ENCODE measurements around the gene RPL18.
A peak's percentile ranks its signal among the peaks of the same experiment; 100 is the strongest.

The RPL18 gene

DNA sequence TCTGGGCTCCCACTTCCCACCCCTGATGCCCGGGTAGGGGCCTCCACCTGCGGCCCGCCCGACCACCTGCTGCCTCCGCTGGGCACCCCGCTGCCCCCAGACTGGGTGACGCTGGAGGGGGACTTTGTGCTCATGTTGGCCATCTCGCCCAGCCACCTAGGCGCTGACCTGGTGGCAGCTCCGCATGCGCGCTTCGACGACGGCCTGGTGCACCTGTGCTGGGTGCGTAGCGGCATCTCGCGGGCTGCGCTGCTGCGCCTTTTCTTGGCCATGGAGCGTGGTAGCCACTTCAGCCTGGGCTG, 10.3 kb upstream of the RPL18 start:
- no peak for DNase-seq

GRCh38 chr19:48628486-48629296, 9.7 kb upstream of the RPL18 start:
- no peak for DNase-seq

DNA sequence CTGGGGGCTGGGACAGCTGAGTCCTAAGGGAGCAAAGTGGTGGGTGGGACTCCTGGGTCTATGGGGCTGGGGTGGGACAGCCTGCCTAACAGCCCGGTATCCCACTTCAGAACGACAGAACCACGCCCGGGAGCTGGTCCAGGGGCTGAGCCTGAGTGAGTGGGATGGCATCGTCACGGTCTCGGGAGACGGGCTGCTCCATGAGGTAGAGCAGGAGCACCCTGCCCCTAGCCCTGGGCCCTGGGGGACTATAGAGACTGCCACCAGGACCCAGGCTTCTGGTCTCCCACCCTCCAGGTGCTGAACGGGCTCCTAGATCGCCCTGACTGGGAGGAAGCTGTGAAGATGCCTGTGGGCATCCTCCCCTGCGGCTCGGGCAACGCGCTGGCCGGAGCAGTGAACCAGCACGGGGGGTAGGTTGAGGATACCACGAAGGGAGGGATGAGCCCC, 8.9 kb upstream of the RPL18 start:
- no peak for DNase-seq

DNA sequence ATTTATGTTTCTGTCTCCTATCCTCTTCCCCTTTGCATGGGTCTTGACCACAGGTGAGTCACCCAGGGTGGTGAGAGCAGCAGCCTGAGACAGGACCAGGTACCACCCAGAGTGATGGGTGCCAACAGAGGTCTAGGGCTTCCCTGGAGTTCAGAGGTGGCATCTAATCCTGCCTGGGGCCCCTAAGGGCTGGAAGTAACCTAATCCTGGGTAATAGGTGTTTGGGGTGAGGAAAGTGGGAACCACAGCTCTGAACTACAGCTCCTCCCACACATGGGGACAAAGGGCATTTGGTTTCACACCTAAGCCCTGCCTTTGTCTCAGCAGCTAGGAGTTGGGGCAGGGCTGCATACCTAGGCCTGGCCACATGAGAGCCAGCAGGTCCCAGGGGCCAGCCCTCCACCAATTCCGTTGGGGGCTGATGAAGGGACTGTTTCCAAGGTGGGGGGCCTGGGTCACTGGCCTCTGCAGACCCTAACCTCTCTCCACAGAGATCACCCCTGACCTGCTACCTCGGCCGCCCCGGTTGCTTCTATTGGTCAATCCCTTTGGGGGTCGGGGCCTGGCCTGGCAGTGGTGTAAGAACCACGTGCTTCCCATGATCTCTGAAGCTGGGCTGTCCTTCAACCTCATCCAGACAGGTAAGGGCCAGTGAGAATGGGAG, 8.4 kb upstream of the RPL18 start:
- no peak for DNase-seq

DNA sequence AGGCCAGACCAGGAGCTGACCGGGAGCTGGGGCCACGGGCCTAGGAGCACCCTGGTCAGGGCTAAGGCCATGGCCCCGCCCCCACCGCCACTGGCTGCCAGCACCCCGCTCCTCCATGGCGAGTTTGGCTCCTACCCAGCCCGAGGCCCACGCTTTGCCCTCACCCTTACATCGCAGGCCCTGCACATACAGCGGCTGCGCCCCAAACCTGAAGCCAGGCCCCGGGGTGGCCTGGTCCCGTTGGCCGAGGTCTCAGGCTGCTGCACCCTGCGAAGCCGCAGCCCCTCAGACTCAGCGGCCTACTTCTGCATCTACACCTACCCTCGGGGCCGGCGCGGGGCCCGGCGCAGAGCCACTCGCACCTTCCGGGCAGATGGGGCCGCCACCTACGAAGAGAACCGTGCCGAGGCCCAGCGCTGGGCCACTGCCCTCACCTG, 6.9 kb upstream of the RPL18 start:
- DNase-seq = no peak

- DNase-seq = no peak
Observed at GRCh38 chr19:48624791-48625723, 6.1 kb upstream of the RPL18 start.

GRCh38 chr19:48624067-48624594, 5.2 kb upstream of the RPL18 start:
- peak; percentile 97 to 98 for DNase-seq

DNA sequence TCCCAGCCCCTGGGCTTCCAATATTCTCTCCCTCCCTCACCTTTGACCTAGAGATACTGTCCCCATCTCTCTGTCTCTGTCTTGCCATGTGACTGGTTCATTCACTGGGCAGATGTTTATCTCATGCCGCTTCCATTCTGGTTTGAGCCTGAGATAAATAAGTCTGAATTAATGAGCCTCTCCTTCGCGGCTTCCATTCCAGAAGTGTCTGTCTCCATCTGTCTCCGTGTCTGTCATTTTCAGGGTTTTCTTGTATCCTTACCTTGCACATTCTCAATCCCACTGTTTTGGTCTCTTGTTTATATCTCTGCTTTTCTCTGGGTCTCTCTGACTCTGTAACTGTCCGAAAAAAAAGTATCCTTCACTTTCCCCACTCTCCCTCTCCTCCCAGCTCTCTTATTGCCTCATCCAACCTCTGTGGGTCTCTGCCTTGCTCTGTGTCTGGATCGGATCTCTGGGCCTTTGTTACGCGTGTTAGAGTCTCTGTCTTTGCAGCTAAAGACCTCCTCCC, 4.6 kb upstream of the RPL18 start:
- no peak for DNase-seq

DNA sequence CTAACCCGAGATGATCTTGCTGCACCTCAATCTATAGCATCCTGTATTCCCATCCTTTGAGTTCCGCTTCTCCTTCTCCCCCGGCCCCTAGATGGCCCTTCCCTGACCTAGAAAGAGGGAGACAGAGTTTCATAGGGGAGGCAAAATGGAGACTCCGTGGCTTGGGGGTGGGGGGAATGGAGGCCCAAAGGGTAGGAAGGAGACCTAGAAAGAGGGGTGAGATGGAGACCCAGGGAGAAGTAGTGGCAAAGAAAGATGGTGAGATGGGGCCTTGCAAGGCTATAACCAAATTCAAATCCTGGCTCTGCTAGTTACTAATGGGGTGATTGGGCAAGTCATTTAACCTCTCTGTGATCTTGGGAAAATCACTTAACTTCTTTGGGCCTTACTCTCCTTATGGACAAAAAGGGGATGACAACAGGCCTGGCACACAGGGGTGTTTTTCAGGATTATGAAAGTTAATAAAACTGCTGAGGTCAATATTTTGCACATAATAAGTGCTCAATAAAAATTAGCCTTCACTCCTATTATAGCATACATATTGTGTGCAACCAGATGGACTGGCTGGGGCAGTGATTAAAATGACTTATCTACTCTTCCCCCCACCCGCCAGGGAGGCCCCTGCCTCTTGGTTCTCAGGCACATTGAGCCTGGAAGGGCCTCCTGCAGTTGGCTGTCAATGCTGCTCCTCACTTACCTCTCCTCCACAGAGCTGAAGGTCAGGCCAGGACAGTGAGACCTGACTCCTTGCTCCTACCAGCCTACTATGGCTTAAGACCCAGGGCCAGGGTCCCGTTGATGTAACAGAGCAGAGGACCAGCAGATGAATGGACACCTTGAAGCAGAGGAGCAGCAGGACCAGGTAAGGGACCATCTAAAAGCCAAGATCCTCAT, 961 bp upstream of the RPL18 start:
- no peak for DNase-seq

DNA sequence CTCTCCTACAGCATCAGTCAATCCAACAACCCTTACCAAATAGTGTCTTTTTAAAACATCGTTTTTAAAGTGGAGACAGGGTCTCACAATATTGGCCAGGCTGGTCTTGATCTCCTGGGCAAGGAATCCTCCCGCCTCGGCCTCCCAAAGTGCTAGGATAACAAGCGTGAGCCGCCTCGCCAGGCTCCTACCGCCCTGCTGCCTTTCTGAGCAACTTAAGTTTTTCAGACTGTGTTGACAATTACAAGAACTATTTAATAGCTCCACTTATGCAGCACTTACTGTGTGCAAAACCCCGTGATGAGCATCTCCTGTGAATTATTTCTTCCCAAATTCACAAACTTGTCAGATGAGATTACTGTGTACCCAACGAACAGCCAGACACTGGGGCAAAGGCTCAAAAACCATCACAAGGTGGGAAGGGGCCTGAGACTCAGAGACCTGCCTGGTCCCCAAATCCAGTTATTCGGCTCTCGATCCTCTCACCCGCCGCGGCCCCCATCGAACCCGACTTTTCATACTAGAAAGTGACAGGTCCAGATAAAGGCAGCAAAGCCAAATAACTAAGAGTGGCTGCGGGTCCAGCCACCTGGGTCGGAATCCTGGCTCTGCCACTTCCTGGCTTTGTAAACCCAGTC, 581 bp downstream of the RPL18 start:
- no peak for DNase-seq

- no peak for DNase-seq
Observed at GRCh38 chr19:48617146-48617937, 1.6 kb downstream of the RPL18 start.

- DNase-seq = no peak
Observed at GRCh38 chr19:48616491-48617056, 2.4 kb downstream of the RPL18 start.

GRCh38 chr19:48616041-48616436, 2.9 kb downstream of the RPL18 start:
- no peak for DNase-seq

DNA sequence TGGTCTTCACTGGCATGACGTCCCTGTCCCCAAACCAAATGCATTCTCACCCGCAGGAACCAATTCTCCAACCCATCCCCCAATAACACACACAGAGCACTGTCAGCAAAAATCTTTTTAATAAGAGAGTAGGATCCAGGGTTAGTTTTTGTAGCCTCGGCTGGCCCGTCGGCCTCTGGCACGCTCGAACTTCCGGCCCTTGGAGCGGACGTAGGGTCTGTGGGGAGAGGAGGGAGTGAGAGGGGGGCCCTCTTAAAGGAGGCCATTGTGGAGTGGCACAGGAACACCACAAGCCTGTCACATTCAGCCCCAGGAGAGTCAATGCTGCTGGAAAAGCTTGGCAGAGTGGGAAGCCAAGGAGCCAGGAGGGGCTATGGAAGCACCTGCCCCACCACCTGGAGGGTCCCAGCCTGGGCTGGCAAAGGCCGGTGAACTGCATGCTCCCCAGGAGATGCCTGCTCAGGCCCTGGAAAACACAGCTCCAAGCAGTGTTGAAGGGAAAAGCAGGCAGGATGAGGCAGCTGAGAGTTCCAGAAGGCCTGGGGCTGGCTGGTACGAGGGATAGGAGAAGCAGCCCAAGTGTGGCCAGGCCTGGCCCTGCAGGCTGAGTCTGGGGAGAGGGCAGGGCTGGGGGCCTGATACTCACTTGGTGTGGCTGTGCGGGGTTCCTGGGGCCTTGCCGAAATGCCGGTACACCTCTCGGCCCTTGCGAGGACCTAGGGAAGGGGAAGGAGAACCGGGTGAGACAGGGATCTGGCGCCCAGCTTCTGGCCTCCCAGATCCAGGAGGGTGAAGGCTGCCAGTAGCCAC, 3.5 kb downstream of the RPL18 start:
- no peak for DNase-seq

- DNase-seq = no peak
Observed at GRCh38 chr19:48614436-48615230, 4.3 kb downstream of the RPL18 start, which contains the start of gene FAM83E. Gene FAM83E (minus strand): TSS chr19:48615076. CDS start chr19:48613372, 1,704 bp downstream.

DNA sequence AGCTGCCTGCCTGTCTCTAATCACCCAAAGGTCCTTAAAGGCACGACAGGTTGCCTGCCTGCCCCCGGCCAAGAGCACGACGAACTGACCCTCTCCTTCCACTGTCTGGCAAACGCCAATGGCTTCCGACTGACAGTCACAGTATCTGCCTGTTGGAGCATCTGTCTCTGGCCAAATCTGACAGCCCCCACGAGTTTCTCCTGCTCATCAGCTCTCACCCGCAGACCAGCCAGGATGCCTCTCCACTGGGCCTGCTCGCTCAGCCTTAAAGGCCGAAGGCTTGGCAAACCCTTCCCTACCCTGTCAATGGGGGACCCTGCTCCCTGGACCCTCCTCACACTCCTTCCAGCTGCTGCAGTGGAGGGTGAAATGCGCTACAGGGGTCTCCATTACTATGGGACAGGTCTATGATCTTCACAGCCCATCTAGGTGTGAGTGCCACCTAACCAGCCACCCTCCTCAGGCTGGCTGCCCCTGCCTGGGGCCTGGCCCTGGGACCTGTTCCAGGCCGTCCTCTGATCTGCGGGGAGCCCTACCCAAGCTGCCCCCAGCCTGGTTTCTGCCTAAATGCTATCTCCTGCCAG, 5.0 kb downstream of the RPL18 start:
- DNase-seq = no peak

DNA sequence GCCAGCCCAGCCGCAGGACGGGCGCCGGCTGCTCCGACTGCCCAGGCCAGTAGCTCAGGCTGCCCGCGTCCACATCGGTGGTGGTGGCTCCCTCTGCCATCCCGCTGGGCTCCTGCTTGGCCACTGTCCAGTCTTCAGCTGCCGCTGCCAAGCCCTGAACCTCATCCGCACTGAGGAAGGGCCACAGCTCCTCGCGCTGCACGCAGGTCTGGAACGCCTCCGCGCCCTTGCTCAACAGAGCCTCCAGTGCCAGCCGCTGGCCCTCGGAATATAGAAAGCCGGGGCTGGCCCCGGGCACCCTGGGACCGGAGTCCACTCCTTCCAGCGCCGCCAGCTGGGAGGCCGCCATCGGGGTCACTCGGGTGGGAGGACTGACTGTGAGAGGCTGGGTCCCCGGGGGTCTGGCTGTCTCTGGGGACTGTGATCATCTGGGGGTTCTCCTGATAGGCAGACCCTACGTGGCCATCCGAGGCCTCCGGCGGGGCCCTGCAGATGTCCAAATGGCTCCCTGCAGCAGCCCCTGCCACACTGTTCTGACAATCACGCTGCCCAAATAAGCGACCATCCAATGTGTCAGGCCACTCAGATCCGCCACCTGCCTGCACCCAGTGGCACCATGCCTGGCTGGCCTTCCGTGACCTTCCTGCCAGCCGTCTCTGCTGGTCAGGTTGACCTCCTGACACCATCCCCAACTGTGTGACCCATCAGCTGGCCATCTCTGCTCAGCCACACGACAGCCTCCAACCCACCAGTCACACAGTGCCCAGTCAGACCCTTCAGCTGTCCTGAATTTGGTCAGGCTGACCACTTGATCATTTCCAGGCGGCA, 5.7 kb downstream of the RPL18 start:
- no peak for DNase-seq
